Germinal center (tissue), 1 donor: ENCODE data around the gene TOP3B.

Experiments used
- DNase-seq: peaks from one replicate; pipeline ENCODE4 v3.0.0; 2012; ENCODE audit warnings: mixed read lengths, low spot score

TOP3B gene

GRCh38 chr22:22010358-22010757 lies 27.8 kb upstream of the TOP3B start:
- DNase-seq, result peak; percentile 28

- DNase-seq, result no peak
Observed at GRCh38 chr22:22009661-22010060, 27.1 kb upstream of the TOP3B start.

GRCh38 chr22:22006596-22006990 lies 24.0 kb upstream of the TOP3B start:
- no peak for DNase-seq

- no peak for DNase-seq
Observed at GRCh38 chr22:22005945-22006595, 23.5 kb upstream of the TOP3B start.

GRCh38 chr22:22003233-22003632 lies 20.6 kb upstream of the TOP3B start:
- no peak for DNase-seq

GRCh38 chr22:22002526-22003055 lies 20.0 kb upstream of the TOP3B start:
- no peak for DNase-seq

- no peak for DNase-seq
Observed at GRCh38 chr22:22001664-22002525, 19.3 kb upstream of the TOP3B start.

- no peak for DNase-seq
Observed at GRCh38 chr22:21998595-21999247, 16.1 kb upstream of the TOP3B start.

- no peak for DNase-seq
Observed at GRCh38 chr22:21996175-21996720, 13.7 kb upstream of the TOP3B start.

GRCh38 chr22:21995660-21996059 lies 13.1 kb upstream of the TOP3B start:
- DNase-seq, result no peak

- no peak for DNase-seq
Observed at GRCh38 chr22:21994881-21995444, 12.4 kb upstream of the TOP3B start.

- DNase-seq, result no peak
Observed at GRCh38 chr22:21992593-21993237, 10.1 kb upstream of the TOP3B start.

GRCh38 chr22:21991774-21992173 lies 9.2 kb upstream of the TOP3B start:
- no peak for DNase-seq

- no peak for DNase-seq
Observed at GRCh38 chr22:21991304-21991596, 8.7 kb upstream of the TOP3B start.

GRCh38 chr22:21990445-21991303 lies 8.1 kb upstream of the TOP3B start:
- DNase-seq, result no peak

GRCh38 chr22:21989049-21989448 lies 6.5 kb upstream of the TOP3B start:
- DNase-seq, result no peak

GRCh38 chr22:21985214-21985613 lies 2.6 kb upstream of the TOP3B start:
- DNase-seq, result no peak

GRCh38 chr22:21984793-21985192 lies 2.2 kb upstream of the TOP3B start:
- DNase-seq, result no peak

- DNase-seq, result no peak
Observed at GRCh38 chr22:21981874-21982273, 713 bp downstream of the TOP3B start.

GRCh38 chr22:21980547-21980946 lies 2.0 kb downstream of the TOP3B start:
- no peak for DNase-seq
